ENCODE results near the gene STAP2. TPM values are rescaled to one million over a fixed set of nuclear protein-coding genes. Genes with fewer than 3 reads are reported as not detected.

The STAP2 gene
- total and polyA plus RNA-seq, 9 of the 15 experiments (the other 6 are each of a cell fraction or from before 2014, with no cell fraction given), result 1.2 to 9.8 (median 4.5) TPM

GRCh38 chr19:4374498-4375163 lies 36.0 kb upstream of the STAP2 start (continued):
- TF ChIP-seq ZNF778 (CRISPR knock-in tag; IDR thresholded peaks at IDR 0.05) (no peak), DMBX1 (CRISPR knock-in tag; IDR thresholded peaks at IDR 0.05; ENCODE audit: borderline replicate concordance) (peak; percentile 95; the same call in 1 of the 2 replicates), ETV6 (IDR thresholded peaks at IDR 0.05; ENCODE audit: borderline replicate concordance in 1 of 2, low read depth in 2 of 2, low read length in 1 of 2) (no peak), ETV6 (CRISPR knock-in tag; IDR thresholded peaks at IDR 0.05; ENCODE audit: borderline replicate concordance) (peak; percentile 43; the same call in 1 of the 2 replicates), E2F6 (IDR thresholded peaks at IDR 0.05; ENCODE audit: borderline replicate concordance in 1 of 2, extremely low read depth in 1 of 2, insufficient read depth in 1 of 2, insufficient read length in 1 of 2, low read depth in 1 of 2, low read length in 1 of 2, poor library complexity in 1 of 2, severe bottlenecking in 1 of 2) (peak; percentile 94 to 95), CC2D1A (IDR thresholded peaks at IDR 0.05) (no peak), ZNF274 (IDR thresholded peaks at IDR 0.05; ENCODE audit: borderline replicate concordance, low read depth, low read length) (0 out of 2 replicates have a peak, but pooled peaks have one; percentile 38), EGR1 (conservative IDR thresholded peaks at IDR 0.05) (peak; percentile 73), ZNF77 (CRISPR knock-in tag; IDR thresholded peaks at IDR 0.05) (no peak), NFYB (IDR thresholded peaks at IDR 0.05; ENCODE audit: extremely low read depth, insufficient read length) (no peak), KDM1A (IDR thresholded peaks at IDR 0.05) (peak in 1 of 2 experiments; percentile 68; a peak in 2 of 4 replicates), ATF1 (CRISPR knock-in tag; IDR thresholded peaks at IDR 0.05) (no peak), ATF1 (tag; IDR thresholded peaks at IDR 0.05) (peak; percentile 84), SMARCC2 (IDR thresholded peaks at IDR 0.05; ENCODE audit: low read depth) (peak; percentile 74), RNF2 (IDR thresholded peaks at IDR 0.05) (peak; percentile 99), MCM3 (IDR thresholded peaks at IDR 0.05) (no peak), ZNF263 (CRISPR knock-in tag; IDR thresholded peaks at IDR 0.05; ENCODE audit: borderline replicate concordance) (peak; percentile 58), ELF4 (CRISPR knock-in tag; IDR thresholded peaks at IDR 0.05) (peak; percentile 93), ZNF3 (CRISPR knock-in tag; IDR thresholded peaks at IDR 0.05) (no peak), ZNF217 (CRISPR knock-in tag; IDR thresholded peaks at IDR 0.05) (no peak), CTCFL (IDR thresholded peaks at IDR 0.05; ENCODE audit: borderline replicate concordance, insufficient read depth, low read depth, low read length, poor library complexity, severe bottlenecking) (peak; percentile 21), ZNF644 (tag; IDR thresholded peaks at IDR 0.05; ENCODE audit: low read depth) (peak; percentile 83; the same call in 1 of the 2 replicates), ZNF830 (CRISPR knock-in tag; IDR thresholded peaks at IDR 0.05) (0 out of 2 replicates have a peak, but pooled peaks have one; percentile 25), L3MBTL2 (IDR thresholded peaks at IDR 0.05) (peak; percentile 99), BRCA1 (IDR thresholded peaks at IDR 0.05) (no peak), BRCA1 (CRISPR knock-in tag; IDR thresholded peaks at IDR 0.05) (no peak), TCF3 (CRISPR knock-in tag; IDR thresholded peaks at IDR 0.05) (peak; percentile 58), ZNF224 (CRISPR knock-in tag; IDR thresholded peaks at IDR 0.05) (peak; percentile 20; the same call in 1 of the 2 replicates)
